HCT116 (cell line): ENCODE data around the gene TMUB1. TPM values are rescaled to one million over a fixed set of nuclear protein-coding genes. Genes with fewer than 3 reads are reported as not detected.
"Not testable (repeated sequence)": the region's sequence is repeated elsewhere in the genome, so short reads cannot be mapped to it uniquely, and the experiment has no call there.

Experiments used
- ATAC-seq: fragments of 200-7000 bp; cut with Tn5 transposase; 2 replicates; pipeline ENCODE4 v1.9.1; 2020; ENCODE audit warnings: mild to moderate bottlenecking, moderate library complexity
- BruUV-seq: library from RNA; stranded (reverse); fragments of 400-500 nt; replicated peaks from 2 replicates; lab custom pipeline; 2021; lab: Mats Ljungman, UMichigan
- CTCF ChIA-PET: fragments of 300-600 bp; sonication (Branson Sonifier 250); formaldehyde crosslinking; loops from one replicate; lab custom pipeline; 2021; ENCODE audit warnings: antibody characterized with exemption; lab: Charles Lee
- POLR2A ChIA-PET: fragments of 300-600, 350-600 bp; sonication (Branson Sonifier 250); formaldehyde crosslinking; loops from one replicate; lab custom pipeline; 2021; ENCODE audit warnings: antibody characterized with exemption; lab: Charles Lee
- RAD21 ChIA-PET, 2 experiments: fragments of 300-600 bp; sonication (Branson Sonifier 250); formaldehyde crosslinking; loops; one replicate each; lab custom pipeline; 2023; ENCODE audit warnings: low total read pairs in 2 of 2; ENCODE audit not compliant: uncharacterized antibody in 2 of 2, unreplicated experiment in 2 of 2, low non-redundant PET in 1 of 2; lab: Charles Lee
- DNase-seq: peaks from one replicate; pipeline ENCODE4 v3.0.0-alpha.2; 2010; ENCODE audit warnings: low read depth, low spot score
- H2AFZ ChIP-seq: fragments of 200-600 bp; shearing (Covaris generic), sonication (generic); 2 replicates; pipeline ENCODE4 v1.6.1; 2017; ENCODE audit warnings: low read depth, mixed run types, mixed read lengths, antibody characterized with exemption, low read length; ENCODE audit not compliant: poor library complexity, severe bottlenecking
- H3K27ac ChIP-seq: 2 replicates; pipeline ENCODE4 v1.5.1; 2012; ENCODE audit warnings: low read depth, low read length
- H3K27me3 ChIP-seq: fragments of 200-600 bp; sonication (generic); 2 replicates; pipeline ENCODE4 v1.6.1; 2016; ENCODE audit warnings: mixed run types, low read length, mixed read lengths; ENCODE audit not compliant: insufficient read depth
- H3K36me3 ChIP-seq, 2 experiments: fragments of 200-500 bp in 1 of 2; fragments of 200-600 bp in 1 of 2; sonication (Bioruptor generic) in 1 of 2; sonication (generic) in 1 of 2; 2 replicates each; pipeline versions ENCODE4 v1.5.1 to v1.6.1; 2014 to 2016; ENCODE audit warnings: low read length in 2 of 2, inconsistent platforms in 1 of 2, mixed read lengths in 1 of 2, mixed run types in 1 of 2; ENCODE audit not compliant: insufficient read depth in 2 of 2, control insufficient read depth in 1 of 2
- H3K4me1 ChIP-seq, 2 experiments: fragments of 200-600 bp in 1 of 2; sonication (generic) in 1 of 2; 2 replicates each; pipeline versions ENCODE4 v1.5.1 to v1.6.1; 2012 to 2017; ENCODE audit warnings: low read length in 2 of 2, inconsistent platforms in 1 of 2, mild to moderate bottlenecking in 1 of 2, mixed read lengths in 1 of 2, mixed run types in 1 of 2, moderate library complexity in 1 of 2; ENCODE audit not compliant: insufficient read depth in 2 of 2, control insufficient read depth in 1 of 2
- H3K4me2 ChIP-seq: fragments of 200-600 bp; sonication (generic); 2 replicates; pipeline ENCODE4 v1.6.1; 2017; ENCODE audit warnings: mixed run types, low read length, mixed read lengths
- H3K4me3 ChIP-seq, 2 experiments: fragments of 200-600 bp in 1 of 2; sonication (generic) in 1 of 2; replicated peaks in 1 of 2; 2 replicates each; pipeline ENCODE4 v1.5.1; 2011 to 2016; ENCODE audit warnings: low read length in 2 of 2, control low read depth in 1 of 2, low read depth in 1 of 2, mild to moderate bottlenecking in 1 of 2, mixed read lengths in 1 of 2, mixed run types in 1 of 2
- H3K79me2 ChIP-seq: fragments of 200-600 bp; sonication (generic); 2 replicates; pipeline ENCODE4 v1.6.1; 2017; ENCODE audit warnings: mild to moderate bottlenecking, mixed run types, low read length, moderate library complexity, mixed read lengths; ENCODE audit not compliant: insufficient read depth
- H3K9ac ChIP-seq: fragments of 200-600 bp; sonication (generic); 2 replicates; pipeline ENCODE4 v1.6.1; 2016; ENCODE audit warnings: low read length, mixed read lengths
- H3K9me2 ChIP-seq: fragments of 200-600 bp; sonication (generic), shearing (Covaris generic); 2 replicates; pipeline ENCODE4 v1.6.1; 2017; ENCODE audit warnings: mixed run types, mild to moderate bottlenecking, moderate library complexity; ENCODE audit not compliant: insufficient read depth
- H3K9me3 ChIP-seq, 2 experiments: fragments of 200-500 bp in 1 of 2; fragments of 200-600 bp in 1 of 2; sonication (Bioruptor generic) in 1 of 2; sonication (generic) in 1 of 2; 2 replicates each; pipeline ENCODE4 v1.6.1; 2014 to 2017; ENCODE audit warnings: low read length in 2 of 2, mixed read lengths in 2 of 2, inconsistent platforms in 1 of 2, low read depth in 1 of 2, mild to moderate bottlenecking in 1 of 2, mixed run types in 1 of 2, moderate library complexity in 1 of 2; ENCODE audit not compliant: control insufficient read depth in 1 of 2, insufficient read depth in 1 of 2
- H4K20me1 ChIP-seq: fragments of 200-600 bp; sonication (generic), shearing (Covaris generic); 2 replicates; pipeline ENCODE4 v1.6.1; 2017; ENCODE audit warnings: mixed run types, mild to moderate bottlenecking, moderate library complexity; ENCODE audit not compliant: insufficient read depth
- POLR2A ChIP-seq: IDR thresholded peaks from 2 replicates; pipeline ENCODE4 v1.7.0; 2011; ENCODE audit warnings: borderline replicate concordance; ENCODE audit not compliant: insufficient read depth, insufficient read length; ENCODE audit errors: extremely low read depth
- POLR2AphosphoS5 ChIP-seq: IDR thresholded peaks from 2 replicates; pipeline ENCODE4 v1.6.1; 2011; ENCODE audit warnings: mild to moderate bottlenecking, low read depth, low read length, moderate library complexity
- SIN3A ChIP-seq: IDR thresholded peaks from 2 replicates; pipeline ENCODE4 v1.6.1; 2012; ENCODE audit warnings: low read depth
- SP1 ChIP-seq: IDR thresholded peaks from 2 replicates; pipeline ENCODE4 v1.6.1; 2012; ENCODE audit warnings: low read depth
- ZFX ChIP-seq: fragments of 450-650 bp; IDR thresholded peaks from 2 replicates; pipeline ENCODE4 v1.6.1; 2017
- ZNF274 ChIP-seq: fragments of 200-500 bp; sonication (Bioruptor generic); IDR thresholded peaks from 2 replicates; pipeline ENCODE4 v1.6.1; 2014; ENCODE audit warnings: mild to moderate bottlenecking, low read depth, low read length, inconsistent platforms
- intact Hi-C: fragments of 100-400 bp; cut with micrococcal nuclease; formaldehyde crosslinking; loops from 2 replicates; pipeline ENCODE4 v1.10.0; 2022
- total RNA-seq: library from RNA; stranded (reverse); gene quantifications from one replicate; pipeline ENCODE4 v1.2.1, GENCODE V29; 2021; ENCODE audit not compliant: unreplicated experiment

Gene TMUB1
- total RNA-seq, 1 experiment from 2014 or later = 75.8 TPM

DNA sequence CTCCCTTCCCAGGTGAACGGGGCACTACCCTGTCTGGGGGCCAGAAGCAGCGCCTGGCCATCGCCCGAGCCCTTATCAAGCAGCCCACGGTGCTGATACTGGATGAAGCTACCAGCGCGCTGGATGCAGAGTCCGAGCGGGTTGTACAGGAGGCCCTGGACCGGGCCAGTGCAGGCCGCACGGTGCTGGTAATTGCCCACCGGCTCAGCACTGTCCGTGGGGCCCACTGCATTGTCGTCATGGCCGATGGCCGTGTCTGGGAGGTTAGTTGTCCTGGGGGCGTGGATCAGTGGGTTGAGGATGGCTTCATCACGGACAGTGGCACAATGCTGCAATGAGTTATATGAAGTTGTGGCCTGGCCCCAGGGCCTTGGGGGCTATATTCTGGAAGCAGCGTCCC, 39.3 kb downstream of the TMUB1 start:
- no peaks in the 10 kb centered on the region for H3K27me3 ChIP-seq
- H3K4me3 ChIP-seq = no peak overlapping the region
- H4K20me1 ChIP-seq = no peaks in the 10 kb centered on the region
- ATAC-seq = no peak
- TF ChIP-seq SIN3A (no peak), ZFX (no peak), POLR2AphosphoS5 (no peak), SP1 (no peak), ZNF274 (no peak), POLR2A (no peak)
- TF ChIP-seq, all 23 proteins: peak for 0
- Histone ChIP-seq H3K36me3 (no peaks in the 10 kb centered on the region), H3K27ac (no peak overlapping the region), H3K9me3 (no peaks in the 10 kb centered on the region), H3K79me2 (no peaks in the 10 kb centered on the region), H2AFZ (no peak overlapping the region), H3K9me2 (no peaks in the 10 kb centered on the region), H3K4me1 (peaks cover 11 to 12% of the 10 kb centered on the region in 2 experiments), H3K4me2 (no peak overlapping the region), H3K9ac (no peak overlapping the region)
- BruUV-seq = no TSS peak
- intact Hi-C loops = no loop called here
- POLR2A ChIA-PET = no interaction called here
- no peak for DNase-seq
- RAD21 ChIA-PET = no interaction called here
- CTCF ChIA-PET = no interaction called here

DNA sequence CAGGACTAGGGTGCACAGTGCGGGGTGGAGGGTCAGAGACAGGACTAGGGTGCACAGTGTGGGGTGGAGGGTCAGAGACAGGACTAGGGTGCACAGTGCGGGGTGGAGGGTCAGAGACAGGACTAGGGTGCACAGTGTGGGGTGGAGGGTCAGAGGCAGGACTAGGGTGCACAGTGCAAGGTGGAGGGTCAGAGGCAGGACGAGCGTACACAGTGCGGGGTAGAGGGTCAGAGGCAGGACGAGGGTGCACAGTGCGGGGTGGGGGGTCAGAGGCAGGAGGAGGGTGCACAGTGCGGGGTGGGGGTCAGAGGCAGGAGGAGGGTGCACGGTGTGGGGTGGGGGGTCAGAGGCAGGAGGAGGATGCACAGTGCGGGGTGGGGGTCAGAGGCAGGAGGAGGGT, 39.8 kb downstream of the TMUB1 start:
- H2AFZ ChIP-seq, H3K36me3 ChIP-seq, H3K9me3 ChIP-seq, H3K27me3 ChIP-seq, POLR2A ChIA-PET, intact Hi-C loops, H3K27ac ChIP-seq, H3K79me2 ChIP-seq, DNase-seq, H3K9ac ChIP-seq, H3K4me3 ChIP-seq, CTCF ChIA-PET, H4K20me1 ChIP-seq, H3K4me2 ChIP-seq, BruUV-seq, H3K9me2 ChIP-seq, ATAC-seq, RAD21 ChIA-PET: not testable (repeated sequence)
- peaks cover 16 to 18% of the 10 kb centered on the region in 2 experiments for H3K4me1 ChIP-seq
